Measurements from ENCODE around the gene ZNF780A. TPM values are rescaled to one million over a fixed set of nuclear protein-coding genes. Genes with fewer than 3 reads are reported as not detected.
A peak's percentile ranks its signal among the peaks of the same experiment; 100 is the strongest.

ZNF780A gene
- total RNA-seq, 1 donor from 2014 or later: 19.4 TPM

- Mint-ChIP-seq H3K9me3 (ENCODE audit: unreplicated experiment) (no peaks in the 10 kb centered on the region), H3K36me3 (ENCODE audit: low read depth, unreplicated experiment) (no peaks in the 10 kb centered on the region), H3K27ac (ENCODE audit: unreplicated experiment) (no peak overlapping the region), H3K27me3 (ENCODE audit: unreplicated experiment) (no peaks in the 10 kb centered on the region), H3K4me1 (ENCODE audit: unreplicated experiment) (no peaks in the 10 kb centered on the region), H3K4me3 (ENCODE audit: unreplicated experiment) (no peak overlapping the region)
- no peak for TF ChIP-seq CTCF (IDR thresholded peaks at IDR 0.05; ENCODE audit: unreplicated experiment)
- DNase-seq (ENCODE audit: low spot score): no peak
These were observed 11.1 kb upstream of the ZNF780A start for GRCh38 chr19:40101813-40102212.

GRCh38 chr19:40093416-40093815 lies 2.7 kb upstream of the ZNF780A start:
- H3K27me3 Mint-ChIP-seq (ENCODE audit: unreplicated experiment): peaks cover 8% of the 10 kb centered on the region
- no peaks in the 10 kb centered on the region for H3K9me3 Mint-ChIP-seq (ENCODE audit: unreplicated experiment)
- no peak for TF ChIP-seq CTCF (IDR thresholded peaks at IDR 0.05; ENCODE audit: unreplicated experiment)
- no peak for DNase-seq (ENCODE audit: low spot score)
- H3K27ac Mint-ChIP-seq (ENCODE audit: unreplicated experiment): no peak overlapping the region
- H3K4me3 Mint-ChIP-seq (ENCODE audit: unreplicated experiment): no peak overlapping the region
- H3K4me1 Mint-ChIP-seq (ENCODE audit: unreplicated experiment): peaks cover 17% of the 10 kb centered on the region
- no peaks in the 10 kb centered on the region for H3K36me3 Mint-ChIP-seq (ENCODE audit: low read depth, unreplicated experiment)

GRCh38 chr19:40091205-40092129 lies 724 bp upstream of the ZNF780A start:
- Mint-ChIP-seq H3K4me3 (ENCODE audit: unreplicated experiment) (peak overlapping the region; percentile 100), H3K27ac (ENCODE audit: unreplicated experiment) (peak overlapping the region; percentile 100), H3K27me3 (ENCODE audit: unreplicated experiment) (peaks cover 8% of the 10 kb centered on the region), H3K36me3 (ENCODE audit: low read depth, unreplicated experiment) (peaks cover 6% of the 10 kb centered on the region), H3K4me1 (ENCODE audit: unreplicated experiment) (peaks cover 17% of the 10 kb centered on the region), H3K9me3 (ENCODE audit: unreplicated experiment) (no peaks in the 10 kb centered on the region)
- no peak for DNase-seq (ENCODE audit: low spot score)
- no peak for TF ChIP-seq CTCF (IDR thresholded peaks at IDR 0.05; ENCODE audit: unreplicated experiment)

GRCh38 chr19:40089462-40089861 lies 1.3 kb downstream of the ZNF780A start:
- DNase-seq (ENCODE audit: low spot score): no peak
- TF ChIP-seq CTCF (IDR thresholded peaks at IDR 0.05; ENCODE audit: unreplicated experiment): no peak

More at GRCh38 chr19:40089462-40089861, 1.3 kb downstream of the ZNF780A start:
- H3K36me3 Mint-ChIP-seq (ENCODE audit: low read depth, unreplicated experiment): peaks cover 11% of the 10 kb centered on the region
- H3K9me3 Mint-ChIP-seq (ENCODE audit: unreplicated experiment): no peaks in the 10 kb centered on the region
- H3K27me3 Mint-ChIP-seq (ENCODE audit: unreplicated experiment): peaks cover 8% of the 10 kb centered on the region
- H3K4me1 Mint-ChIP-seq (ENCODE audit: unreplicated experiment): peaks cover 17% of the 10 kb centered on the region
- H3K4me3 Mint-ChIP-seq (ENCODE audit: unreplicated experiment): peak overlapping the region; percentile 100
- peak overlapping the region; percentile 100 for H3K27ac Mint-ChIP-seq (ENCODE audit: unreplicated experiment)
